ENCODE data around the gene DHX8.
"Not testable (repeated sequence)": the region's sequence is repeated elsewhere in the genome, so short reads cannot be mapped to it uniquely, and the experiment has no call there.

The DHX8 gene

GRCh38 chr17:43453331-43453812 lies 30.4 kb upstream of the DHX8 start:
- Mint-ChIP-seq H3K4me1 (ENCODE audit: low read depth) (peaks cover 5% of the 10 kb centered on the region), H3K36me3 (ENCODE audit: low read depth) (no peaks in the 10 kb centered on the region), H3K27ac (no peak overlapping the region), H3K4me3 (no peak overlapping the region), H3K27me3 (peaks cover 17% of the 10 kb centered on the region), H3K9me3 (no peaks in the 10 kb centered on the region)

- peaks cover 5% of the 10 kb centered on the region for H3K4me1 Mint-ChIP-seq (ENCODE audit: low read depth)
- H3K9me3 Mint-ChIP-seq, result no peaks in the 10 kb centered on the region
- no peaks in the 10 kb centered on the region for H3K36me3 Mint-ChIP-seq (ENCODE audit: low read depth)
- peaks cover 18% of the 10 kb centered on the region for H3K27me3 Mint-ChIP-seq
- H3K27ac Mint-ChIP-seq, result no peak overlapping the region
- H3K4me3 Mint-ChIP-seq, result no peak overlapping the region
Observed at GRCh38 chr17:43454868-43455267, 28.9 kb upstream of the DHX8 start.

- peaks cover 21% of the 10 kb centered on the region for H3K27me3 Mint-ChIP-seq
- H3K4me3 Mint-ChIP-seq, result no peak overlapping the region
- H3K27ac Mint-ChIP-seq, result no peak overlapping the region
- no peaks in the 10 kb centered on the region for H3K36me3 Mint-ChIP-seq (ENCODE audit: low read depth)
- H3K9me3 Mint-ChIP-seq, result no peaks in the 10 kb centered on the region
- H3K4me1 Mint-ChIP-seq (ENCODE audit: low read depth), result peaks cover 5% of the 10 kb centered on the region
Observed at GRCh38 chr17:43456029-43456428, 27.7 kb upstream of the DHX8 start.

- Mint-ChIP-seq H3K4me3 (no peak overlapping the region), H3K27me3 (peaks cover 21% of the 10 kb centered on the region), H3K27ac (no peak overlapping the region), H3K36me3 (ENCODE audit: low read depth) (no peaks in the 10 kb centered on the region), H3K9me3 (no peaks in the 10 kb centered on the region), H3K4me1 (ENCODE audit: low read depth) (peaks cover 5% of the 10 kb centered on the region)
Observed at GRCh38 chr17:43456661-43457361, 27.0 kb upstream of the DHX8 start.

- Mint-ChIP-seq H3K27me3 (peaks cover 21% of the 10 kb centered on the region), H3K4me1 (ENCODE audit: low read depth) (peaks cover 5% of the 10 kb centered on the region), H3K4me3 (no peak overlapping the region), H3K36me3 (ENCODE audit: low read depth) (no peaks in the 10 kb centered on the region), H3K27ac (no peak overlapping the region), H3K9me3 (no peaks in the 10 kb centered on the region)
Observed at GRCh38 chr17:43457362-43457692, 26.4 kb upstream of the DHX8 start.

GRCh38 chr17:43459878-43460277 lies 23.9 kb upstream of the DHX8 start:
- H3K27ac Mint-ChIP-seq; H3K9me3 Mint-ChIP-seq; H3K4me3 Mint-ChIP-seq; H3K4me1 Mint-ChIP-seq (ENCODE audit: low read depth); H3K36me3 Mint-ChIP-seq (ENCODE audit: low read depth): not testable (repeated sequence)
- H3K27me3 Mint-ChIP-seq, result peaks cover 20% of the 10 kb centered on the region

- Mint-ChIP-seq H3K4me3 (no peak overlapping the region), H3K27ac (no peak overlapping the region), H3K27me3 (peaks cover 23% of the 10 kb centered on the region), H3K4me1 (ENCODE audit: low read depth) (peaks cover 5% of the 10 kb centered on the region), H3K9me3 (no peaks in the 10 kb centered on the region), H3K36me3 (ENCODE audit: low read depth) (no peaks in the 10 kb centered on the region)
Observed at GRCh38 chr17:43461185-43461584, 22.6 kb upstream of the DHX8 start.

- H3K4me1 Mint-ChIP-seq (ENCODE audit: low read depth); H3K4me3 Mint-ChIP-seq; H3K36me3 Mint-ChIP-seq (ENCODE audit: low read depth); H3K27ac Mint-ChIP-seq; H3K9me3 Mint-ChIP-seq: not testable (repeated sequence)
- H3K27me3 Mint-ChIP-seq, result peaks cover 22% of the 10 kb centered on the region
Observed at GRCh38 chr17:43462569-43462968, 21.2 kb upstream of the DHX8 start.

GRCh38 chr17:43463241-43463640 lies 20.5 kb upstream of the DHX8 start:
- Mint-ChIP-seq H3K9me3 (no peaks in the 10 kb centered on the region), H3K4me3 (no peak overlapping the region), H3K27ac (no peak overlapping the region), H3K36me3 (ENCODE audit: low read depth) (no peaks in the 10 kb centered on the region), H3K4me1 (ENCODE audit: low read depth) (no peaks in the 10 kb centered on the region), H3K27me3 (peaks cover 26% of the 10 kb centered on the region)

GRCh38 chr17:43464046-43464445 lies 19.7 kb upstream of the DHX8 start:
- no peaks in the 10 kb centered on the region for H3K9me3 Mint-ChIP-seq

GRCh38 chr17:43465049-43465448 lies 18.7 kb upstream of the DHX8 start:
- no peaks in the 10 kb centered on the region for H3K4me1 Mint-ChIP-seq (ENCODE audit: low read depth)
- no peak overlapping the region for H3K4me3 Mint-ChIP-seq
- H3K27ac Mint-ChIP-seq, result no peak overlapping the region
- H3K9me3 Mint-ChIP-seq, result no peaks in the 10 kb centered on the region
- no peaks in the 10 kb centered on the region for H3K36me3 Mint-ChIP-seq (ENCODE audit: low read depth)
- peaks cover 24% of the 10 kb centered on the region for H3K27me3 Mint-ChIP-seq

More at GRCh38 chr17:43464046-43464445, 19.7 kb upstream of the DHX8 start:
- Mint-ChIP-seq H3K4me1 (ENCODE audit: low read depth) (no peaks in the 10 kb centered on the region), H3K36me3 (ENCODE audit: low read depth) (no peaks in the 10 kb centered on the region), H3K27ac (no peak overlapping the region), H3K4me3 (no peak overlapping the region), H3K27me3 (peaks cover 26% of the 10 kb centered on the region)

- Mint-ChIP-seq H3K9me3 (no peaks in the 10 kb centered on the region), H3K27ac (no peak overlapping the region), H3K4me3 (no peak overlapping the region), H3K4me1 (ENCODE audit: low read depth) (no peaks in the 10 kb centered on the region), H3K36me3 (ENCODE audit: low read depth) (no peaks in the 10 kb centered on the region), H3K27me3 (peaks cover 26% of the 10 kb centered on the region)
Observed at GRCh38 chr17:43467981-43468581, 15.7 kb upstream of the DHX8 start.

- H3K27ac Mint-ChIP-seq, result no peak overlapping the region
- no peaks in the 10 kb centered on the region for H3K36me3 Mint-ChIP-seq (ENCODE audit: low read depth)
- H3K27me3 Mint-ChIP-seq, result peaks cover 26% of the 10 kb centered on the region
- H3K4me1 Mint-ChIP-seq (ENCODE audit: low read depth), result no peaks in the 10 kb centered on the region
- H3K4me3 Mint-ChIP-seq, result no peak overlapping the region
- H3K9me3 Mint-ChIP-seq, result no peaks in the 10 kb centered on the region
Observed at GRCh38 chr17:43468691-43469139, 15.1 kb upstream of the DHX8 start.

- Mint-ChIP-seq H3K36me3 (ENCODE audit: low read depth) (no peaks in the 10 kb centered on the region), H3K4me3 (no peak overlapping the region), H3K4me1 (ENCODE audit: low read depth) (no peaks in the 10 kb centered on the region), H3K9me3 (no peaks in the 10 kb centered on the region), H3K27ac (no peak overlapping the region), H3K27me3 (peaks cover 25% of the 10 kb centered on the region)
Observed at GRCh38 chr17:43469145-43469544, 14.6 kb upstream of the DHX8 start.

- no peak overlapping the region for H3K4me3 Mint-ChIP-seq
- no peaks in the 10 kb centered on the region for H3K9me3 Mint-ChIP-seq
- H3K27ac Mint-ChIP-seq, result no peak overlapping the region
- no peaks in the 10 kb centered on the region for H3K4me1 Mint-ChIP-seq (ENCODE audit: low read depth)
- H3K36me3 Mint-ChIP-seq (ENCODE audit: low read depth), result no peaks in the 10 kb centered on the region
- peaks cover 7% of the 10 kb centered on the region for H3K27me3 Mint-ChIP-seq
Observed at GRCh38 chr17:43471585-43472160, 12.1 kb upstream of the DHX8 start.

Measured in stimulated activated naive CD8-positive, alpha-beta T cell treated with anti-CD3 and anti-CD28 coated beads, Interleukin-15, Interleukin-2, amounts not matched to agents 100 ng/mL and 50 ng/mL, for 24 hours (primary cell).